T-helper 17 cell (primary cell): ENCODE results near the gene PSMD1. TPM values are rescaled to one million over a fixed set of nuclear protein-coding genes. Genes with fewer than 3 reads are reported as not detected.

ENCODE experiments used
- ATAC-seq: fragments of 150-1000 bp; cut with Tn5 transposase; 2 replicates; pipeline ENCODE4 v1.10.0; 2021; ENCODE audit warnings: mild to moderate bottlenecking, moderate library complexity
- DNase-seq, 3 donors: peaks; one replicate each; pipeline versions ENCODE4 v3.0.0 to v3.0.0-alpha.2; 2020 to 2021
- H3K9me3 ChIP-seq: one replicate; pipeline ENCODE4 v1.7.0; 2013; ENCODE audit warnings: low read length, mild to moderate bottlenecking; ENCODE audit not compliant: control insufficient read depth, poor library complexity, severe bottlenecking
- H3K27ac Mint-ChIP-seq: one replicate; pipeline ENCODE4 v1.8.0; 2022; ENCODE audit warnings: mild to moderate bottlenecking, moderate library complexity, mixed read lengths
- H3K27me3 Mint-ChIP-seq: one replicate; pipeline ENCODE4 v1.8.0; 2022; ENCODE audit warnings: mixed read lengths
- H3K36me3 Mint-ChIP-seq: one replicate; pipeline ENCODE4 v1.8.0; 2022; ENCODE audit warnings: low read depth, mixed read lengths
- H3K4me1 Mint-ChIP-seq: one replicate; pipeline ENCODE4 v1.8.0; 2022; ENCODE audit warnings: mild to moderate bottlenecking, mixed read lengths
- H3K4me3 Mint-ChIP-seq: one replicate; pipeline ENCODE4 v1.8.0; 2022; ENCODE audit warnings: mild to moderate bottlenecking, moderate library complexity, mixed read lengths
- total RNA-seq, 4 donors: library from RNA in 2 of 4; stranded (reverse) in 2 of 4; gene quantifications; one replicate each; pipeline ENCODE4 v1.2.3 and lab custom pipeline; 2022 to 2026

Gene PSMD1
- total RNA-seq, 2 donors from 2014 or later = 42.8 to 43.5 TPM

DNA sequence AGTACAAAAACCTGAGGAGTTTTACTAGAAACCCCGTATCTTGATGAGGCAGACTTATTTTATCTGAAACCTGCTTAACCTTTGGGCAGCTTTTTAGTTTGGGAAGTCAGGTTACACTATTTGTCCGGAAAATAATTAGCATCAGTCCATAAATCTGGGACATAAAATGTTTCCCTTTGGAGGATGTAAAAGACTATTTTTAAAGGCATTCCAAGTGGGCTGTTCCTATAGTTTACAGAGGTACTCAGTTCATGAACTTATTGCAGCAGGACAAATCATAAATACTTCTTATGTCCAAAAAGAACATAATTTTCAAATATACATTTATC, 61.9 kb downstream of the PSMD1 start:
- H3K27ac Mint-ChIP-seq = no peak overlapping the region
- H3K36me3 Mint-ChIP-seq = no peaks in the 10 kb centered on the region
- no peaks in the 10 kb centered on the region for H3K9me3 ChIP-seq
- peaks cover 10% of the 10 kb centered on the region for H3K4me1 Mint-ChIP-seq
- no peaks in the 10 kb centered on the region for H3K27me3 Mint-ChIP-seq
- no peak overlapping the region for H3K4me3 Mint-ChIP-seq
- no peak for DNase-seq
- no peak for ATAC-seq

DNA sequence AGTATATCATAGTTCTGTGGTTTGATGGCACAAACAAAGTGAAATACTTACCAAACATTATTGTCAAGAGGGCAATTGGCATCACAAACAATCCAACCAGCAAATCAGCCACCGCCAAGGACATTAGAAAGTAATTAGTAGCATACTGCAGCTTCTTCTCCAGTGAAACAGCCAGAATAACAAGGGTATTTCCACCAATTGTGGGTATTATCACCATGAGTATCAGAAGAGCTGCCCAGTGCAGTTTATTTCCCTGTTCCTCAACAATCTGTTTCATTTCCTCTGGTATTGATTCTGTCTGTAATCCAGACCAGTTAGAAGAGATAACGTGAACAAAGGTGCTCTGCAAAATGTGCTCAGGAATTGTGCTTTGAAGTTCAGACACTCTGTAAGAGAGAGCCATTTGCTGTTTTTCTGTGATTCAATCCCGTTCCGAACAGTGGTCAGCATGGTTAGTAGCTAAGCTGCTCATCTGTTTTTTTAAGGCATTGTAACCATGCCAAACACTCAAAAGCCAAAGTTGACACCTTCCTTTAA, 66.8 kb downstream of the PSMD1 start:
- H3K9me3 ChIP-seq = no peaks in the 10 kb centered on the region
- no peaks in the 10 kb centered on the region for H3K27me3 Mint-ChIP-seq
- H3K27ac Mint-ChIP-seq = no peak overlapping the region
- DNase-seq = no peak
- H3K4me3 Mint-ChIP-seq = no peak overlapping the region
- H3K4me1 Mint-ChIP-seq = peaks cover 15% of the 10 kb centered on the region
- H3K36me3 Mint-ChIP-seq = peaks cover 2% of the 10 kb centered on the region
- no peak for ATAC-seq

DNA sequence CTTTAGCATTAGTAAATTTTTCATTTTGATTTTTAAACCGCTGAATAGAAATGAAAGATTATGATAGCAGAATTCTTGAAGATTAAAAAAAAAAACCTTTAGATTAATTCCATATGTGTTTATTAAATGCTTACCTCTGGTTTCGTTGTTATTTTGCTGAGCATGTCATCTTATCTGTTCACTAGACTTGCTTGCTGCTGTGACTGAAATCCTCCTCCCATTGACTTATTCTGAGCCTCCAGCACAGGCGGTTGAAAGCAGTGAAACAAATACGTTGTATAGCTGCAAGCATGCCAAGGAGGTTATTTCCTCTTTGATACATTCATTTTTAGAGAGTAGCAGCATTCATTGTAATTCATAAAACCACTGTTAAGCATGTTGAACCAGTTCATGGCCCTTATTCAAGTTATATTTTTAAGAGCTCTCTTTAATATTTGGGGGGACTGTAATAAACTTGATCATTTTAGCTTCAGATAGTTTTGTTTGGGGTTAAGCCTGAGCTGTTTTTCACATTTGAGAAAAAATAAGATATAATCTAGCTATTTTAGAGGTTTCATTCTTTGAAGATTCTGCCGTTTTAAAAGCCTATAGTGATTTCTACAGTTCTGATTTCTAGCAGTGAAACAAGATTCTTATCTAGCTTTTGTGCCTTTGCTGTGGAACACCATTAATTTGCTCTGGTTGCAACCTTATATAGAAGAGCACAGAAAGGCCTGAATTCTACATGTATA, 68.3 kb downstream of the PSMD1 start, which contains the start of gene HTR2B:
TSS of gene HTR2B (minus strand) at position 205 of the 731 bp plus-strand sequence. CDS start 1,278 bp downstream, outside the sequence.
- Mint-ChIP-seq H3K4me3 (peak within 1 kb of the TSS; percentile 62), H3K27me3 (no peaks in the 10 kb centered on the region), H3K36me3 (peaks cover 2% of the 10 kb centered on the region), H3K4me1 (peaks cover 16% of the 10 kb centered on the region), H3K27ac (peak within 1 kb of the TSS; percentile 82)
- no peak for DNase-seq
- peak; percentile 32 for ATAC-seq
- H3K9me3 ChIP-seq = no peaks in the 10 kb centered on the region

DNA sequence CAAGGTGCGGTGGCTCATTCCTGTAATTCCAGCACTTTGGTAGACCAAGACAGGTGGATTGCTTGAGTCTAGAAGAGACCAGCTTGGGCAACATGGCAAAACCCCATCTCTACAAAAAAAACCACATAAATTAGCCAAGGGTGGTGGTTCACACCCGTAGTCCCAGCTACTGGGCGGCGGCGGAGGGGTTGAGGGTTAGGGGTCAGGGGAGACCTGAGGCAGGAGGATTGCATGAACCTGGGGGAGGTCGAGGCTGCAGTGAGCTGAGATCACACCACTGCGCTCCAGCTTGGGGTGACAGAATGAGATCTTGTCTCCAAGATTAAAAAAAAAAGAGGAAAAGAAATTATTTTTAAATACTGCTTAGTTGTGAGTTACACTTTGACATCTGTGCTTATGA, 69.5 kb downstream of the PSMD1 start:
- Mint-ChIP-seq H3K4me3 (no peak overlapping the region), H3K36me3 (peaks cover 2% of the 10 kb centered on the region), H3K27me3 (no peaks in the 10 kb centered on the region), H3K27ac (no peak overlapping the region), H3K4me1 (peaks cover 14% of the 10 kb centered on the region)
- H3K9me3 ChIP-seq = no peaks in the 10 kb centered on the region
- ATAC-seq (no peak), DNase-seq (no peak)

DNA sequence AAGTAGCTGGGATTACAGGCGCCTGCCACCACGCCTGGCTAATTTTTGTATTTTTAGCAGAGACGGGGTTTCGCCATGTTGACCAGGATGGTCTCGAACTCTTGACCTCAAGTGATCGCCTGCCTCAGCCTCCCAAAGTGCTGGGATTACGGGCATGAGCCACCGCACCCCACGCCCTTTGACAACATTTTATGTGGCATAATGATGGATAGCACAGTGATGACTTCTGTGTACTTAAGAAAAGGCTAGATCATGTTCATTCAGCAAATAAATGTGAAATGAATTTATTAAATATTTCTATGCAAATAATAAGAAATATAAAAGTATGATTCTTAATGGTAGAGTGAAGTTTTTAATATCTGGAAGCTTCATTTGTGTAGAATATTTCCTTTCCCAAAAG, 70.8 kb downstream of the PSMD1 start:
- Mint-ChIP-seq H3K27ac (no peak overlapping the region), H3K36me3 (peaks cover 2% of the 10 kb centered on the region), H3K4me3 (no peak overlapping the region), H3K27me3 (no peaks in the 10 kb centered on the region), H3K4me1 (peaks cover 14% of the 10 kb centered on the region)
- DNase-seq = no peak
- ATAC-seq = no peak
- no peaks in the 10 kb centered on the region for H3K9me3 ChIP-seq

DNA sequence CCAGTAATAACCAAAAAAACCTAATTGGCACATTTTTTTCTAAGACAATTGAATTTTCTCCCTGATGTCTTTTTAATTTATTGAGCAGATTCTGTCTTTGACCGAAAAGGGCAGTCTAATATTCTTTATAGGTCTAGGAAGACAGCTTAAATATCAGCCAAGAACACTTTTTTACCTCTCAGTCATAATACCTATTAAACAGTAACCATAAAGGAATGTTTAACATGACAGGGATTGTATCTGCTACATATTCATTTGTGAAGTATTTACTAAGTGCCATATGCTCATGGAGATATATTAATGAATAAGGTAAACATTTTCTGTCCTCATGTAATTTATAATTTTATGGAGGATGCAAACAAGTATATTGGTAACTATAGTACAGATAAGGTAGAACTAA, 71.3 kb downstream of the PSMD1 start:
- Mint-ChIP-seq H3K4me1 (peaks cover 14% of the 10 kb centered on the region), H3K36me3 (peaks cover 2% of the 10 kb centered on the region), H3K4me3 (no peak overlapping the region), H3K27ac (no peak overlapping the region), H3K27me3 (no peaks in the 10 kb centered on the region)
- ATAC-seq (no peak), DNase-seq (no peak)
- no peaks in the 10 kb centered on the region for H3K9me3 ChIP-seq

DNA sequence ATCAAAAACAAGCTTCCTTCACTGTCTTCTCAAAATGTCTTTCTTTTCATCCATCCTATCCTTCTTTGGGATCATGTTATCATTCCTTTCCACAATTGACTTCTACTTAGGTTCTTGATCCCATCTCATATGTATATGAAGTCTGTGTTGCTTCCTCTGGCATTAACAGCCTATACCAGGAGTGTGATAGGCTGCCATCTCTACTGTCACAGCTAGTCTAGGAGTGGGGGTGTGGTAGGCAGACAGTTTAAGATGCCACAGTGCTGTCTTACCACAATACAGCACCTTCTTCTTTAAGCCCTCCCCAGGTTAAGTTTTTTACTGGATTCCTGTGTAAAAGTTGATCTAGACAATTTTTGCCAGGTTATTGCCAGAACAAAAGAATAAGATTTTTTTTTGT, 71.9 kb downstream of the PSMD1 start:
- H3K9me3 ChIP-seq = no peaks in the 10 kb centered on the region
- Mint-ChIP-seq H3K4me1 (peaks cover 12% of the 10 kb centered on the region), H3K27ac (no peak overlapping the region), H3K36me3 (peaks cover 2% of the 10 kb centered on the region), H3K4me3 (no peak overlapping the region), H3K27me3 (no peaks in the 10 kb centered on the region)
- no peak for DNase-seq
- no peak for ATAC-seq

DNA sequence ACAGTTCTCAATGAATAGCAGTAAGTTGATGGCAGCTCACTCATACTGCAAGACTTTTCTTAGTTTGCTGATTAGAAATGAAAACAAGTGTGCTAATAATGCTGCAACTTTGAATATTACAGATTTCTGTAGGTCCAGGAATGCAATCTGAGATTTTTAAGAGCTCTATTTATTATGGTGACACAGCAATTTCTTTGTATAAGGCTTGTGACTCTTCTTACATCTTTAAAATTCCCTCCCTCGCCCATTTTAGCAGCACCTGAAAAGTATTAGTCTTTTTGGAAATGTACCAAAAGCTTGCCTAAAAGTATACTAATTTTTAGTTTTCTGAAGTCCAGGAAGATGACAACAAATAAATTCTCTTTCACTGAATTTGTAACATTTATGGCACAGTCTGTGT, 72.5 kb downstream of the PSMD1 start:
- no peak overlapping the region for H3K27ac Mint-ChIP-seq
- H3K4me3 Mint-ChIP-seq = no peak overlapping the region
- DNase-seq (no peak), ATAC-seq (no peak)
- peaks cover 7% of the 10 kb centered on the region for H3K4me1 Mint-ChIP-seq
- H3K36me3 Mint-ChIP-seq = peaks cover 2% of the 10 kb centered on the region
- no peaks in the 10 kb centered on the region for H3K27me3 Mint-ChIP-seq
- no peaks in the 10 kb centered on the region for H3K9me3 ChIP-seq

DNA sequence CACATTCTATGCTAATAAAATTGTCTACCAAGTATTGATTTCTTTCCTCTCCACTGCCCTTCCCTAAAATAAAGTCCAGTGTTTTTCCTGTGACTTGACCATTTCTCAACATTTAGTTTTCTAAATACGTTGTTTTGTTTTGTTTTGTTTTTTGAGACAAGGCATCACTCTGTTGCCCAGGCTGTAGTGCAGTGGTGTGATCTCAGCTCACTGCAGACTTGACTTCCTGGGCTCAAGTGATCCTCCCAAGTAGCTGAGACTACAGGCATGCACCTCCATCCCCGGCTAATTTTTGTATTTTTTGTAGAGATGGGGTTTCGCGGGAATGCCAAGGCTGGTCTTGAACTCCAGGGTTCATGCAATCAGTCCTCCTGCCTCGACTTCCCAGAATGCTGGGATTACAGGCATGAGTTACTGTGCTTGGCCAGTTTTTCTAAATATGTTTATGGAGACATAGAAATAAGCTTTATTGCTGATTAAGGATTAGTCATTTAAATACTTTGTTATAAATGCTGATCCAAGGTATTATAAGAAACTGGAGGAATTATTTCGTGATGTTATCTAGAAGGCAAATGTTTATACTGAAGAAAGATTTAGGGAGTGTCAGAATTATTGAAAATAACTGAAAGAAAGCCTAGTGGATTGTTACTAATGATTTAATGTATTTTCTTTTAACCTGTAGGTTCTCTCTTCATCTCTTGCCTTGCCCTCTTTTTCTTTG, 73.8 kb downstream of the PSMD1 start:
- H3K9me3 ChIP-seq = no peaks in the 10 kb centered on the region
- ATAC-seq = no peak
- peaks cover 2% of the 10 kb centered on the region for H3K36me3 Mint-ChIP-seq
- peak overlapping the region; percentile 24 for H3K27ac Mint-ChIP-seq
- H3K4me3 Mint-ChIP-seq = no peak overlapping the region
- H3K4me1 Mint-ChIP-seq = peaks cover 4% of the 10 kb centered on the region
- H3K27me3 Mint-ChIP-seq = no peaks in the 10 kb centered on the region
- no peak for DNase-seq

DNA sequence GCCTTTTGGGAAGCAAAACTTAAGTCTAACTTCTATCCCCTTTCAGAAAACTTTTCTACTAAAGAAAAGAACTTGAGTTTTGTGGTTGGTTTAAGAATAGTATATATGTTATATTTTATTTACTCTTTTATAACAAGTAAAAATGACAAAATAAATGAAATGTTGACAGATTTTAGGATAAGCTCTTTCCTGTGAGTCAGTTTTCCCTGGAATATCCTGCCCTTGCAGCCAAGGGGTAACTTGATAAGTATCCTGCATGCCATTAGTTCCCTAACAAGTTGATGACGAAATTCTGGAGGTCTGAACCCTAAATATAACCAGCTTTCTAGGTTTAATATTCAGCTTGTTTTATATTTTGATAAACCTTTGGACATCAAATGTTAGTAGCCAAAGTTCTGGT, 75.5 kb downstream of the PSMD1 start:
- peaks cover 5% of the 10 kb centered on the region for H3K4me1 Mint-ChIP-seq
- no peak overlapping the region for H3K27ac Mint-ChIP-seq
- H3K36me3 Mint-ChIP-seq = peaks cover 2% of the 10 kb centered on the region

DNA sequence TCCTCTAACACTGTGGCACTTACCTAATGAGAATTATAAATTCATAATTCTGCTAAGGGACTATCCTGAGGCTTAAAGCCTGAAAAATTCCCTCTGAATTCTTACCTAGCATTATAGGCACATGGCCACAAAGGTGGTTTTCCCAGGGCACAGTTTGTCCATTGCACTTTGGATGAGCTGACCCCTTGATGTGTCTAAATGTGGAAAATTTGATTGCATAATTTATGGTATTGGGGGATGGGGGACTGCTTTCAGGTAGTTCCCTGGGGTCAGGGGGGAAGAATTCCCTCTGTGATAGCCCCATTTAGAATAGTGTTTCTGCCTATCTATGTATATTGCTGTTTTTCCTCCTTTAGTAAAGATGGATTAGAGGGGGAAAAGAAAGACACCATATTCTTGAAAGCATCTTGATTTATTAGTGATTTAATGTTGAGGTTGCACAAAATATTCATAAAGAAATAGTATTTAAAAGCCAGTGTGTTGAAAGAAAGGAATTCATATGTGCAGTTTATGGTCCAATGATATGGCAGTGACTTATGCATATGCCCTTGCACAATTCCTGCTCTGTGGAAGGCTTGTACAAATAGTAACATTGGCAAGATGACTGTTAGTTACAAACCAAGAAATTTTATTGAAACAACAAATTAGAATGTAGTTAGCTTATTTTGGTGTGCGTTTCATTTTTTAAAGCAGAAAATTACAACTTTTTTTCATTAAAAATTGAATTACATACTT, 76.9 kb downstream of the PSMD1 start:
- Mint-ChIP-seq H3K27me3 (no peaks in the 10 kb centered on the region), H3K4me3 (no peak overlapping the region), H3K4me1 (peaks cover 3% of the 10 kb centered on the region), H3K36me3 (peaks cover 2% of the 10 kb centered on the region), H3K27ac (no peak overlapping the region)
- no peaks in the 10 kb centered on the region for H3K9me3 ChIP-seq
- ATAC-seq = no peak
- DNase-seq = no peak

More for the DNA sequence above, 75.5 kb downstream of the PSMD1 start:
- ATAC-seq (no peak), DNase-seq (no peak)
- no peak overlapping the region for H3K4me3 Mint-ChIP-seq
- H3K9me3 ChIP-seq = no peaks in the 10 kb centered on the region
- H3K27me3 Mint-ChIP-seq = no peaks in the 10 kb centered on the region

DNA sequence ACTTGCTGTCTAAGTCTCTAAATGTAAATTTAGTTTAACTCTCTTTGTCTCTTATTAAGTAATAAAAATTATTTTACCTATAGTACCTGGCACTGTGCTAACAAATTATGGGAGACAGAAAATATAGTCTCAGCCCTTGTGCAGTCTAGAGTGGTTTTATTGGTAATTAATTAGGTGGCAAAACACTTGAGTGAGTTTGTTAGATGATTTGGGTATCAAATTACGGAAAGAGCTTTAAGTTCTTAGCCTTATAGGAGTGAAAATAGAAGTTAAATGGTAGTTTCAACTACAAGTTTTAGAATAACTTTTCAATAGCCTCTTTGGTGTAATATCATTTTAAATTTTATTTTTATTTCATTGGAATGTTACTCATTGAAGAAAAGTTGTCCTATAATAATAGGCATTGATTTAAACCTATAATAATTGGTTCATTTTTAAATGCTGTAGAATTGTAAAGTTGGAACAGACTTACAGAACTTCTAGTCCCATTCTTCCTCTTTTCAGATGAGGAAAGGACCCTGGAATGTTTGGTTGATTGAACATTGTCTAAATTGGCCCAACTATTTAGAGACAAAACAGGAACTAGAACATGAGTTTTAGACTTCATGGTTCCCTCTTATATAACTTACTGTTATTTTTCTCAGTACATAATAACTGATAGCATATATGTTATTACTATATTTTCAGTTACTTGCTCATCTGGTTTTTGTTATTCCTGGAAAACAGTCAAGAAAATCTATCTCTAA, 78.4 kb downstream of the PSMD1 start:
- H3K9me3 ChIP-seq = no peaks in the 10 kb centered on the region
- peaks cover 3% of the 10 kb centered on the region for H3K4me1 Mint-ChIP-seq
- ATAC-seq (no peak), DNase-seq (no peak)
- H3K27ac Mint-ChIP-seq = no peak overlapping the region
- H3K36me3 Mint-ChIP-seq = peaks cover 2% of the 10 kb centered on the region
- H3K27me3 Mint-ChIP-seq = no peaks in the 10 kb centered on the region
- H3K4me3 Mint-ChIP-seq = no peak overlapping the region

DNA sequence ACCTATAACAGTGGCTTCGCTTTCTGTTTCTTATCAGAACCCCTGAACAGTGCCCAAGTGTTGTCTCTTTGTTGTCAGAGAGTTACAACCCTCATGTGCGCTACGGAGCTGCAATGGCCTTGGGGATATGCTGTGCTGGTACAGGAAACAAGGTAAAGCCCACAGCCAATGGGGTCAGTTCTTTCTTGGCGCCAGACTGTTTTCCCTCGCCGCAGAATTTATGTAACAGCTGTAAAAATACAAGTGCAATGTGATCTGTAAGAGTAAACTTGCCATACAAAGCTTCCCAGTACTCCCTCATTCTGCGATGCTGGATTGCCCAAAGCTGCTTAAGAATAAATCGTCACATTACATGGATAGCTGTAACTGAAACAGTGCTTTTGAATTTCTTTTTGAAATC, 82.0 kb downstream of the PSMD1 start:
- H3K4me1 Mint-ChIP-seq = peaks cover 5% of the 10 kb centered on the region
- no peaks in the 10 kb centered on the region for H3K27me3 Mint-ChIP-seq
- ATAC-seq (no peak), DNase-seq (no peak)
- H3K36me3 Mint-ChIP-seq = peaks cover 2% of the 10 kb centered on the region
- no peak overlapping the region for H3K4me3 Mint-ChIP-seq
- no peak overlapping the region for H3K27ac Mint-ChIP-seq
- no peaks in the 10 kb centered on the region for H3K9me3 ChIP-seq
